Endodermal cell (in vitro differentiated cells): ENCODE data around the gene PDE8B. TPM values are rescaled to one million over a fixed set of nuclear protein-coding genes. Genes with fewer than 3 reads are reported as not detected.

Experiments used
- DNase-seq: peaks from one replicate; pipeline ENCODE4 v3.0.0-alpha.2; 2017
- H3K27ac ChIP-seq: 2 replicates; pipeline ENCODE4 v1.5.1; 2013; ENCODE audit warnings: mild to moderate bottlenecking, low read depth, low read length, moderate library complexity
- H3K27me3 ChIP-seq: 2 replicates; pipeline ENCODE4 v1.6.1; 2013; ENCODE audit warnings: mild to moderate bottlenecking, low read length, moderate library complexity; ENCODE audit not compliant: insufficient read depth, control insufficient read depth, poor library complexity, severe bottlenecking
- H3K36me3 ChIP-seq: 2 replicates; pipeline ENCODE4 v1.7.0; 2013; ENCODE audit warnings: mild to moderate bottlenecking, low read length, moderate library complexity; ENCODE audit not compliant: control insufficient read depth, insufficient read depth
- H3K4me1 ChIP-seq: one replicate; pipeline ENCODE4 v1.7.0; 2013; ENCODE audit warnings: low read length; ENCODE audit not compliant: control insufficient read depth, insufficient read depth
- H3K4me3 ChIP-seq: 2 replicates; pipeline ENCODE4 v1.5.1; 2013; ENCODE audit warnings: mild to moderate bottlenecking, low read length, moderate library complexity
- H3K9ac ChIP-seq: 2 replicates; pipeline ENCODE4 v1.6.1; 2013; ENCODE audit warnings: mild to moderate bottlenecking, low read length, moderate library complexity; ENCODE audit not compliant: poor library complexity, severe bottlenecking; ENCODE audit errors: extremely low read depth
- H3K9me3 ChIP-seq: 2 replicates; pipeline ENCODE4 v1.6.1; 2013; ENCODE audit warnings: mild to moderate bottlenecking, low read length, moderate library complexity; ENCODE audit not compliant: control insufficient read depth
- H3K27ac Mint-ChIP-seq: 2 replicates; pipeline ENCODE4 v1.8.0; 2020; ENCODE audit warnings: mixed read lengths
- H3K27me3 Mint-ChIP-seq: 2 replicates; pipeline ENCODE4 v1.8.0; 2021; ENCODE audit warnings: mild to moderate bottlenecking, mixed read lengths; ENCODE audit not compliant: insufficient read depth
- H3K36me3 Mint-ChIP-seq: 2 replicates; pipeline ENCODE4 v1.8.0; 2020; ENCODE audit warnings: low read depth, mixed read lengths
- H3K4me1 Mint-ChIP-seq: 2 replicates; pipeline ENCODE4 v1.8.0; 2020; ENCODE audit warnings: mixed read lengths
- H3K4me3 Mint-ChIP-seq: 2 replicates; pipeline ENCODE4 v1.8.0; 2020; ENCODE audit warnings: mild to moderate bottlenecking, moderate library complexity, mixed read lengths
- H3K9me3 Mint-ChIP-seq: 2 replicates; pipeline ENCODE4 v1.8.0; 2020; ENCODE audit warnings: mild to moderate bottlenecking, mixed read lengths
- CTCF ChIP-seq: fragments of 200-600 bp; sonication (generic); conservative IDR thresholded peaks from 2 replicates; pipeline ENCODE4 v1.5.0; 2021; ENCODE audit warnings: antibody characterized with exemption, mild to moderate bottlenecking
- WGBS, 2 experiments: methylation state at CpG; one replicate each; pipeline versions ENCODE4 v1.1.5 to v1.1.7; 2013; ENCODE audit warnings: missing lambda C conversion rate in 2 of 2, mixed read lengths in 1 of 2; ENCODE audit not compliant: insufficient coverage in 1 of 2, insufficient read length in 1 of 2; 5-methylcytosine and 5-hydroxymethylcytosine counted together
- total RNA-seq, 2 donors: library from RNA; stranded (reverse); fragmentation: NEBNext Ultra II Directional in 1 of 2; extraction: Animal tissue kit (Norgen Biotek cat#: 25700) in 1 of 2; gene quantifications; 2 replicates in 1 of 2; 3 replicates in 1 of 2; pipeline ENCODE4 v1.2.1, GENCODE V29; 2021

PDE8B gene
- total RNA-seq, 2 donors from 2014 or later = 0.20 to 0.51 TPM

DNA sequence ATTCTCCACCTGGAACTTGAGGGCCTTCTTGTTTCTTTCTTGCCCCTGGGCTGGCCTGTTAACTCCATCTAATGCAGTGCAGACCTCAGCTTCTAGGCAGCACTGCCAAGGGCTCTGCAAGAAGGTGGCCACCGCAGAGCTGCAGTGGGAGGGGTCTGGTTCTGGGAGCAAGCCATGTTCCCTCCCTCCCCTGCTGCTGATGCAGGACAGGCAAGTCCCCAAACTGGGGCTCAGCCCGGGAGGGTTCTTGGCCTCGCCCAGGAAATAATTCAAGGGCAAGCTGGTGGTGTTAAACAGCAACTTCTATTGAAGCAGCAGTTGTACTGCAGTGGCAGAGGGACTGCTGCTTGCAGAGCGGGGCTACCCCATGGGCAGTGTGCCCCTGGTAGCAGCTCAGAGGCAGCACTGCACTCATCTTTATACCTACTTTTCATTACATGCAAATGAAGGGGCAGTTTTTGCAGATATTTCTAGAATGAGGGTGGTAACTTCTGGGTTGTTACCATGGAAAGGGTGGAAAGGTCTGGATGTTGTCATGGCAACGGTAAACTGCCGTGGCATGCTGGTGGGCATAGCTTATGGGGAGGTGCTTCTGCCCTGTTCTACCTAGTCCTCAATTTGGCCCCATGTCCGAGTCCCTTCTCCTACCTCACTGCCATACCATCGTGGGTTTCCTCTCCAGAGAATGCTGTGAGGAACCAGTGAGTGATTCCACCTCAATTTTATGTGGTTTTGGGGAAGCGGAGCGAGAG lies 199.6 kb downstream of the PDE8B start:
- H3K9ac ChIP-seq = no peak overlapping the region
- no peaks in the 10 kb centered on the region for H3K9me3 Mint-ChIP-seq
- H3K36me3 ChIP-seq = no peaks in the 10 kb centered on the region
- no peak for DNase-seq
- no peaks in the 10 kb centered on the region for H3K4me1 ChIP-seq
- H3K27ac ChIP-seq = no peak overlapping the region
- no peak overlapping the region for H3K4me3 ChIP-seq
- no peaks in the 10 kb centered on the region for H3K36me3 Mint-ChIP-seq
- no peaks in the 10 kb centered on the region for H3K9me3 ChIP-seq
- no peaks in the 10 kb centered on the region for H3K27me3 Mint-ChIP-seq
- WGBS, 2 experiments = 80 to 92% methylated on average over 2 to 10 of the region's 10 CpGs
- no peaks in the 10 kb centered on the region for H3K27me3 ChIP-seq
- no peak overlapping the region for H3K4me3 Mint-ChIP-seq
- no peak overlapping the region for H3K27ac Mint-ChIP-seq
- no peaks in the 10 kb centered on the region for H3K4me1 Mint-ChIP-seq
- no peak for TF ChIP-seq CTCF

DNA sequence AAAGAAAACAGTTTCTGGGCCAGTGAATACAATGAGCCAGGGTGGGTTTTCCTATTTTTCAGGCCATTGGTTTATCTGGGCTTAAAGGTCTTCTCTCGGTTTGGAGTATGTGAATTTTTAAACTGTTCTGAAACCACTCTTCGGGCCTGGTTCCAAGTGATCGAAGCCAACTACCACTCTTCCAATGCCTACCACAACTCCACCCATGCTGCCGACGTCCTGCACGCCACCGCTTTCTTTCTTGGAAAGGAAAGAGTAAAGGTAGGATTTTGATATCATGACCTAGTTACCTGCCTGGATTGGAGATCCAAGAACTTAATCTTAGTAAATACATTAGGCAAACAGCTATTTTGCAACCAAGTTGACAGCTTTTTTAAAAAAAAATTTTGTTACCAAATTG lies 202.6 kb downstream of the PDE8B start:
- Histone ChIP-seq H3K27me3 (no peaks in the 10 kb centered on the region), H3K4me3 (no peak overlapping the region), H3K9ac (no peak overlapping the region), H3K36me3 (no peaks in the 10 kb centered on the region), H3K4me1 (no peaks in the 10 kb centered on the region), H3K27ac (no peak overlapping the region), H3K9me3 (no peaks in the 10 kb centered on the region)
- H3K4me1 Mint-ChIP-seq = no peaks in the 10 kb centered on the region
- 95% methylated on average over 5 of the region's 7 CpGs; no CpG with 5 or more reads in 1 of the 2 experiments for WGBS, 2 experiments
- H3K27ac Mint-ChIP-seq = no peak overlapping the region
- no peaks in the 10 kb centered on the region for H3K27me3 Mint-ChIP-seq
- DNase-seq = no peak
- no peaks in the 10 kb centered on the region for H3K9me3 Mint-ChIP-seq
- no peak for TF ChIP-seq CTCF
- no peak overlapping the region for H3K4me3 Mint-ChIP-seq
- H3K36me3 Mint-ChIP-seq = no peaks in the 10 kb centered on the region

DNA sequence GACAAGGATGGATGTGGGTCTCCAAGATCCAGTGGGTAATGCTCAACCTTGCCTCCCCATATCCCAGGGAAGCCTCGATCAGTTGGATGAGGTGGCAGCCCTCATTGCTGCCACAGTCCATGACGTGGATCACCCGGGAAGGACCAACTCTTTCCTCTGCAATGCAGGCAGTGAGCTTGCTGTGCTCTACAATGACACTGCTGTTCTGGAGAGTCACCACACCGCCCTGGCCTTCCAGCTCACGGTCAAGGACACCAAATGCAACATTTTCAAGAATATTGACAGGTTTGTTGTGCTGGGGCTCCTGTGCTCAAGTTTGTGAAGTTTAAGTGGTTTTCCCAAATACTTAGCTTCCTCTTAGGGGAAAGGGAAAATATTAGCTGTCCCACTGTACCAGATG lies 207.7 kb downstream of the PDE8B start:
- Mint-ChIP-seq H3K4me1 (no peaks in the 10 kb centered on the region), H3K9me3 (no peaks in the 10 kb centered on the region), H3K4me3 (no peak overlapping the region), H3K27me3 (no peaks in the 10 kb centered on the region), H3K36me3 (no peaks in the 10 kb centered on the region), H3K27ac (no peak overlapping the region)
- H3K27me3 ChIP-seq = no peaks in the 10 kb centered on the region
- peaks cover 3% of the 10 kb centered on the region for H3K9me3 ChIP-seq
- 82 to 93% methylated on average over 5 of the region's 5 CpGs for WGBS, 2 experiments
- H3K27ac ChIP-seq = no peak overlapping the region
- no peaks in the 10 kb centered on the region for H3K36me3 ChIP-seq
- no peaks in the 10 kb centered on the region for H3K4me1 ChIP-seq
- H3K9ac ChIP-seq = no peak overlapping the region
- no peak overlapping the region for H3K4me3 ChIP-seq
- DNase-seq = no peak
- no peak for TF ChIP-seq CTCF
